Panc1 (cell line): ENCODE measurements around the gene NIF3L1. TPM values are rescaled to one million over a fixed set of nuclear protein-coding genes. Genes with fewer than 3 reads are reported as not detected.

ENCODE experiments used
- ATAC-seq: fragments of 200-7000 bp; cut with Tn5 transposase; 2 replicates; pipeline ENCODE4 v1.9.1; 2020; ENCODE audit warnings: mild to moderate bottlenecking, moderate library complexity
- BruUV-seq: library from RNA; stranded (reverse); fragments of 400-500 nt; replicated peaks from 2 replicates; lab custom pipeline; 2021; lab: Mats Ljungman, UMichigan
- CTCF ChIA-PET: fragments of 300-600 bp; sonication (Branson Sonifier 250); formaldehyde crosslinking; loops from one replicate; lab custom pipeline; 2022; ENCODE audit warnings: antibody characterized with exemption; lab: Charles Lee
- POLR2A ChIA-PET: fragments of 300-600 bp; sonication (Branson Sonifier 250); formaldehyde crosslinking; loops from one replicate; lab custom pipeline; 2022; ENCODE audit warnings: antibody characterized with exemption; lab: Charles Lee
- DNase-seq: peaks from one replicate; pipeline ENCODE4 v3.0.0-alpha.2; 2010; ENCODE audit warnings: low read depth, low spot score
- H3K27ac ChIP-seq: 2 replicates; pipeline ENCODE4 v1.5.1; 2011; ENCODE audit warnings: mild to moderate bottlenecking, low read length, inconsistent platforms
- H3K27me3 ChIP-seq: fragments of 200-500 bp; sonication (Bioruptor generic); 2 replicates; pipeline ENCODE4 v1.6.0; 2014; ENCODE audit warnings: low read length, inconsistent platforms; ENCODE audit not compliant: control insufficient read depth, insufficient read depth
- H3K36me3 ChIP-seq: fragments of 200-500 bp; sonication (Bioruptor generic); 2 replicates; pipeline ENCODE4 v1.5.1; 2014; ENCODE audit warnings: inconsistent platforms, mild to moderate bottlenecking, low read length, moderate library complexity; ENCODE audit not compliant: control insufficient read depth, insufficient read depth
- H3K4me1 ChIP-seq: 2 replicates; pipeline ENCODE4 v1.5.1; 2011; ENCODE audit warnings: inconsistent platforms, mild to moderate bottlenecking, low read length, moderate library complexity; ENCODE audit not compliant: control insufficient read depth, insufficient read depth
- H3K4me3 ChIP-seq, 2 experiments: 2 replicates each; pipeline ENCODE4 v1.5.1; 2011 to 2012; ENCODE audit warnings: low read depth in 2 of 2, low read length in 2 of 2, mild to moderate bottlenecking in 2 of 2, inconsistent platforms in 1 of 2, moderate library complexity in 1 of 2
- H3K9me3 ChIP-seq: fragments of 200-500 bp; sonication (Bioruptor generic); 2 replicates; pipeline ENCODE4 v1.5.1; 2014; ENCODE audit warnings: low read depth, mild to moderate bottlenecking, inconsistent platforms, low read length, moderate library complexity; ENCODE audit not compliant: control insufficient read depth, insufficient read depth
- CTCF ChIP-seq: fragments of 450-650 bp; IDR thresholded peaks from 2 replicates; pipeline ENCODE4 v1.5.1; 2017; ENCODE audit warnings: mild to moderate bottlenecking
- POLR2AphosphoS5 ChIP-seq: IDR thresholded peaks from 2 replicates; pipeline ENCODE4 v1.6.1; 2012; ENCODE audit warnings: mild to moderate bottlenecking, low read depth, low read length, moderate library complexity
- SIN3A ChIP-seq: IDR thresholded peaks from 2 replicates; pipeline ENCODE4 v1.6.1; 2012; ENCODE audit warnings: low read depth, mild to moderate bottlenecking, low read length, moderate library complexity, borderline replicate concordance; ENCODE audit not compliant: insufficient read depth
- TCF7L2 ChIP-seq: IDR thresholded peaks from 2 replicates; pipeline ENCODE4 v1.6.1; 2011; ENCODE audit warnings: mild to moderate bottlenecking, low read depth, low read length, inconsistent platforms
- in situ Hi-C: cut with HindIII; loops from 2 replicates; pipeline ENCODE4 v1.10.0; 2016; ENCODE audit warnings: low sequenced_read_pairs, low pct_unique_long_range_greater_than_20kb
- intact Hi-C: fragments of 100-400 bp; cut with micrococcal nuclease; formaldehyde crosslinking; loops from one replicate; pipeline ENCODE4 v1.10.0; 2022; ENCODE audit not compliant: unreplicated experiment
- total RNA-seq: library from RNA; stranded (reverse); gene quantifications from one replicate; pipeline ENCODE4 v1.2.1, GENCODE V29; 2021; ENCODE audit not compliant: unreplicated experiment
- TF ChIP-seq, protein P1 (sequence below), 2 experiments: IDR thresholded peaks; 2 replicates each; pipeline ENCODE4 v1.6.1; 2011 to 2012; ENCODE audit warnings: low read depth in 2 of 2, control low read depth in 1 of 2, low read length in 1 of 2, mild to moderate bottlenecking in 1 of 2, moderate library complexity in 1 of 2; ENCODE audit not compliant: insufficient read depth in 1 of 2

The NIF3L1 gene
- total RNA-seq, 1 experiment from 2014 or later: 37.4 TPM

DNA sequence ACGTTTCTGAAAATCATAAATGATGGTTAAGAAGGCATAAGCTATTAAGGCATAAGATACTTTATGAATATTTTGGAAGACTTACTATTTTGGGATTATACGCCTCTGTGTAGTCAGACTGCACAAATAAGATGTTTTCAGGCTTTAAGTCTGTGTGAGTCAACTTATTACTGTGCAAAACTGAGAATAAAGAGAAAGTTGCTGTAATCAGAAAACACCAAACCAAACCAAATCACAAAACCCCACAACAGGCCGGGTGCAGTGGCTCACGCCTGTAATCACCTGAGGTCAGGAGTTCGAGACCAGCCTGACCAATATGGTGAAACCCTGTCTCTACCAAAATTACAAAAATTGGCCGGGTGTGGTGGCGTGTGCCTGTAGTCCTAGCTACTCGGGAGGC, 32.4 kb upstream of the NIF3L1 start:
- TF ChIP-seq POLR2AphosphoS5 (no peak), SIN3A (no peak), TCF7L2 (no peak), CTCF (no peak)
- TF ChIP-seq, protein P1, sequence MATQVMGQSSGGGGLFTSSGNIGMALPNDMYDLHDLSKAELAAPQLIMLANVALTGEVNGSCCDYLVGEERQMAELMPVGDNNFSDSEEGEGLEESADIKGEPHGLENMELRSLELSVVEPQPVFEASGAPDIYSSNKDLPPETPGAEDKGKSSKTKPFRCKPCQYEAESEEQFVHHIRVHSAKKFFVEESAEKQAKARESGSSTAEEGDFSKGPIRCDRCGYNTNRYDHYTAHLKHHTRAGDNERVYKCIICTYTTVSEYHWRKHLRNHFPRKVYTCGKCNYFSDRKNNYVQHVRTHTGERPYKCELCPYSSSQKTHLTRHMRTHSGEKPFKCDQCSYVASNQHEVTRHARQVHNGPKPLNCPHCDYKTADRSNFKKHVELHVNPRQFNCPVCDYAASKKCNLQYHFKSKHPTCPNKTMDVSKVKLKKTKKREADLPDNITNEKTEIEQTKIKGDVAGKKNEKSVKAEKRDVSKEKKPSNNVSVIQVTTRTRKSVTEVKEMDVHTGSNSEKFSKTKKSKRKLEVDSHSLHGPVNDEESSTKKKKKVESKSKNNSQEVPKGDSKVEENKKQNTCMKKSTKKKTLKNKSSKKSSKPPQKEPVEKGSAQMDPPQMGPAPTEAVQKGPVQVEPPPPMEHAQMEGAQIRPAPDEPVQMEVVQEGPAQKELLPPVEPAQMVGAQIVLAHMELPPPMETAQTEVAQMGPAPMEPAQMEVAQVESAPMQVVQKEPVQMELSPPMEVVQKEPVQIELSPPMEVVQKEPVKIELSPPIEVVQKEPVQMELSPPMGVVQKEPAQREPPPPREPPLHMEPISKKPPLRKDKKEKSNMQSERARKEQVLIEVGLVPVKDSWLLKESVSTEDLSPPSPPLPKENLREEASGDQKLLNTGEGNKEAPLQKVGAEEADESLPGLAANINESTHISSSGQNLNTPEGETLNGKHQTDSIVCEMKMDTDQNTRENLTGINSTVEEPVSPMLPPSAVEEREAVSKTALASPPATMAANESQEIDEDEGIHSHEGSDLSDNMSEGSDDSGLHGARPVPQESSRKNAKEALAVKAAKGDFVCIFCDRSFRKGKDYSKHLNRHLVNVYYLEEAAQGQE (IDR thresholded peaks at IDR 0.05; ENCODE audit: insufficient read depth in 1 of 2, low read depth in 2 of 2, low read length in 1 of 2): no peak
- no peak for ATAC-seq
- in situ Hi-C loops (no loop called here), intact Hi-C loops (no loop called here)
- POLR2A ChIA-PET: no interaction called here
- Histone ChIP-seq H3K4me1 (peaks cover 18% of the 10 kb centered on the region), H3K27me3 (no peaks in the 10 kb centered on the region), H3K27ac (no peak overlapping the region), H3K9me3 (no peaks in the 10 kb centered on the region), H3K36me3 (peaks cover 71% of the 10 kb centered on the region), H3K4me3 (no peak overlapping the region)
- DNase-seq: no peak
- no TSS peak for BruUV-seq
- CTCF ChIA-PET: interaction anchor here (0.7 kb wide), 1 partner anchor 12 kb away, joined by 3 read pairs; no protein-coding TSS in a partner anchor

DNA sequence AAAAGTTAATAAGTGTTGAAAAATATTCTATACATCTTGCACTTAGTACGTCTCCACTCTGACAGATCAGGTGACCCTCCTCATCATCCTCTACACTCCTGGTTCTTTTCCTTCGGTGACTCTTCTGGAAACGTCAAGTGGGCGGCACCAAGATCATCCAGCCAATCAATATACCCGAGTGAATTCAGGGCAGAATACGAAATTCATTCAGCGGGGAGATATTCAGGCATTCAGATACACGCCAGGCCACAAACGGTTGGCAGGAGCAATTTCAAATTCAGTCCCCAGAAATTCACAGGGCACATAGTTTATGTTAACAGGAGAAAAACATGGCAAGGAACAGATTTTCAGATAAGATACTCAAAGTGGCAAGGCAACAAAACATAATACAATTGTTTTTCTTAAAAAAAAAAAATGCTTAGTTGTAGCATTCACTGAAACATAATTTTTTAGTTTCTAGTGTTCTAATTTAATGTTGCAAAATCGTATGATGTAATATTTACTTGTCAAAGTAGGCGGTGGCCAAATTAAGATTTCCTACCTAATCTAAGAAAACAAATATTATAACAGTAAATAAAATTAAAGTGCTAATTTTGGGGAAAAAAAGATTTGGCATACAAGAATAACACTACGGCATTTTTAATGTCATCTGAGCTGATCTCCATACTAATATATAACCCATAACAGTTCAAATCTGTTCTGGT, 28.9 kb upstream of the NIF3L1 start:
- intact Hi-C loops: loop anchor here (5.0 kb wide), 1 partner anchor 148 kb away; no protein-coding TSS in a partner anchor
- BruUV-seq: no TSS peak
- H3K36me3 ChIP-seq: peaks cover 45% of the 10 kb centered on the region
- DNase-seq: no peak
- no peaks in the 10 kb centered on the region for H3K9me3 ChIP-seq
- TF ChIP-seq, protein P1 (IDR thresholded peaks at IDR 0.05; ENCODE audit: insufficient read depth in 1 of 2, low read depth in 2 of 2, low read length in 1 of 2): no peak
- no peak for TF ChIP-seq POLR2AphosphoS5
- no peak for TF ChIP-seq CTCF
- no peak for TF ChIP-seq SIN3A
- no peak for TF ChIP-seq TCF7L2
- no peak overlapping the region; a peak in 1 of 4 replicates for H3K4me3 ChIP-seq
- POLR2A ChIA-PET: interaction anchor here (1.1 kb wide), 1 partner anchor 11 kb away, joined by 7 read pairs; no protein-coding TSS in a partner anchor
- no peak for ATAC-seq
- in situ Hi-C loops: no loop called here
- no peaks in the 10 kb centered on the region for H3K27me3 ChIP-seq
- H3K27ac ChIP-seq: no peak overlapping the region; the same call in 1 of the 2 replicates
- CTCF ChIA-PET: no interaction called here
- H3K4me1 ChIP-seq: peaks cover 23% of the 10 kb centered on the region
